NCI-H2227 treated with DMSO at 0.1 percent for 48 hours (cell line): ENCODE results near the gene DDX25.
"Not testable (repeated sequence)": the region's sequence is repeated elsewhere in the genome, so short reads cannot be mapped to it uniquely, and the experiment has no call there.

Experiments
- DNase-seq: peaks from one replicate; lab custom pipeline; 2025; lab: John Stamatoyannopoulos, UW

Gene DDX25

GRCh38 chr11:125903711-125904659, at the start of gene DDX25:
Gene DDX25, plus strand, starts transcription at chr11:125904508. Its CDS starts 10 bp downstream, at chr11:125904518.
- DNase-seq, result peak; percentile 79

- DNase-seq, result not testable (repeated sequence)
These were observed 46.6 kb upstream of the DDX25 start for GRCh38 chr11:125857670-125858069.

DNA sequence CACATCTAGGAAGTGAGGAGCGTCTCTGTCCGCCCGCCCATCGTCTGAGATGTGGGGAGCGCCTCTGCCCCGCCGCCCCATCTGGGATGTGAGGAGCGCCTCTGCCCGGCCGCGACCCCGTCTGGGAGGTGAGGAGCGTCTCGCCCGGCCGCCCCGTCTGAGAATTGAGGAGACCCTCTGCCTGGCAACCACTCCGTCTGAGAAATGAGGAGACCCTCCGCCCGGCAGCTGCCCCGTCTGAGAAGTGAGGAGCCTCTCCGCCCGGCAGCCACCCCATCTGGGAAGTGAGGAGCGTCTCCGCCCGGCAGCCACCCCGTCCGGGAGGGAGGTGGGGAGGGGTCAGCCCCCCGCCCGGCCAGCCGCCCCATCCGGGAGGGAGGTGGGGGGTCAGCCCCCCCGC, 41.5 kb upstream of the DDX25 start:
- not testable (repeated sequence) for DNase-seq

DNA sequence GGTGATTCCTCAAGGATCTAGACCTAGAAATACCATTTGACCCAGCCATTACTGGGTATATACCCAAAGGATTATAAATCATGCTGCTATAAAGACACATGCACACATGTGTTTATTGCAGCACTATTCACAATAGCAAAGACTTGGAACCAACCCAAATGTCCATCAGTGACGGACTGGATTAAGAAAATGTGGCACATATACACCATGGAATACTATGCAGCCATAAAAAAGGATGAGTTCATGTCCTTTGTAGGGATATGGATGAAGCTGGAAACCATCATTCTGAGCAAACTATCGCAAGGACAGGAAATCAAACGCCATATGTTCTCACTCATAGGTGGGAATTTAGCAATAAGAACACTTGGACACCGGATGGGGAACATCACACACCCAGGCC, 39.0 kb upstream of the DDX25 start:
- DNase-seq, result not testable (repeated sequence)

- no peak for DNase-seq
These were observed 34.8 kb upstream of the DDX25 start for GRCh38 chr11:125869521-125869920.

GRCh38 chr11:125871391-125872137, 32.7 kb upstream of the DDX25 start:
- DNase-seq, result no peak

- DNase-seq, result no peak
These were observed 32.2 kb upstream of the DDX25 start for GRCh38 chr11:125872138-125872491.

GRCh38 chr11:125873881-125874555, 30.3 kb upstream of the DDX25 start:
- DNase-seq, result no peak

GRCh38 chr11:125874556-125875124, 29.7 kb upstream of the DDX25 start:
- peak; percentile 69 for DNase-seq

DNA sequence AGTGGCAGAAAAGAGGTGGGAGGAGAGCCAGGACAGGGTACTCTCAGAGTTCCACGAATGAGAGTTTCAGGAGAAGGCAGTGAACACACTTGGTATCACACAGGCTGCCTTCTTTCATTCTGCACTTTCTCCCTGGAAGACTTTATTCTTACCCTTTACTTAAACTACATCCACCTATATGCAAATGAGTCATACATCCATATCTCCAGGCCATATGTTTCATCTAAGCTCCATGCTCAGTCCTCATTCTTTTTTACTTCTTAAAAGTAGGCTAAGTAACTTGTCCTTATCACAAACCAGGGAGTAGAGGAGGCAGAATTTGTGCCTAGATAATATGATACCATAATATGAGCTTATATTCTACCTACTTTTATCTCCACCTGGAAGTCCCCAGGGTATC, 23.0 kb upstream of the DDX25 start:
- no peak for DNase-seq

- no peak for DNase-seq
These were observed 20.9 kb upstream of the DDX25 start for GRCh38 chr11:125883375-125883774.

DNA sequence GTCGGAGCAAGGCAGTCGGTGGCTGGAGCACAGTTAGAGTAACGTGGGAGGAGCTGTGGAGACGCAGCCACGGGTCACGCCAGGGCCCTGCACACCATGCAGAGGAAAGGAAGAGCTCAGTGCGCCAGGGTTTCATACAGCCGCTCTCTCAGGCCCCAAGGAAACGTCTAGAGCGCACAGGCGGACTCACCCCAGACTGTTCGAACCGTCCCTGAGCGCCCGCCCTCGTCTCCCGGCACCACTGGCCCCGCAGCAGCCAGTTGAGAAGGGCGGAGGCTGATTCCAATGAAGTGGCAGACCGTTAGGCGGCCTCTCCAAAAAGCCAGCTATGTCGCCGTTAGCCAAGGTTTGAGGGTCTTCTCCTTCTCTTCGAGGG, 17.3 kb upstream of the DDX25 start:
- no peak for DNase-seq

GRCh38 chr11:125887373-125888324, 16.7 kb upstream of the DDX25 start, which contains the start of gene HYLS1:
Gene HYLS1, plus strand, starts transcription at chr11:125887668. Its CDS starts 11,701 bp downstream, at chr11:125899369.
- DNase-seq, result peak; percentile 75

DNA sequence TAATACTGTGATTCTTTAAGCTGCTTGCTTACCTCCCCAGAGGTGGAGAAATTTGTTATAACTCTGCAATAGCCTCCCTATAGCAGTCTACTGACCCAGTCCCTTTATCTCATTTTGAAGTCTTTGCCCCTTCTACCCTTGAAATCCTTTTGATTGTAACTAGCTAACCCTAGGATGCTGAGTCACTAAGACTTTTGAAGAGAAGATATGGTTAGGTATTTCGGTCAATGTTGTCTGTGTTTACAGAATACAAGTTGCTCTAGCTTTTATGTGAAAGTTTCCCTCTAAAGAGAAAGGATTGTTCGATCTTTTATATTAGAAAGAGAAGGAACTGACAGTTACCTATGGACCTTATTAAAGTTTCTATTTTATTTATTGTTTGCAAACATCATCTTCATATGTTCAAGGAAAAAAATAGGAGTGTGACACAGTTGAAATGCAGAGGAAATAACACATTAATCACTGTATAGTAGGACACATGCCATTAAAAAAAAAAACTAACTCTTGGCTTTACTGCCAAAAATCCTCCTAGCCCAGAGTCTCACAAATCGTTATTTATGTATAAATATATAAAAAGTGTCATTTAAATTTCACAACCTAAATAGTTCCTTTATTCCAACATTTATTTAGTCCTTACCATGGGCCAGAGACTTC, 13.7 kb upstream of the DDX25 start:
- DNase-seq, result no peak

DNA sequence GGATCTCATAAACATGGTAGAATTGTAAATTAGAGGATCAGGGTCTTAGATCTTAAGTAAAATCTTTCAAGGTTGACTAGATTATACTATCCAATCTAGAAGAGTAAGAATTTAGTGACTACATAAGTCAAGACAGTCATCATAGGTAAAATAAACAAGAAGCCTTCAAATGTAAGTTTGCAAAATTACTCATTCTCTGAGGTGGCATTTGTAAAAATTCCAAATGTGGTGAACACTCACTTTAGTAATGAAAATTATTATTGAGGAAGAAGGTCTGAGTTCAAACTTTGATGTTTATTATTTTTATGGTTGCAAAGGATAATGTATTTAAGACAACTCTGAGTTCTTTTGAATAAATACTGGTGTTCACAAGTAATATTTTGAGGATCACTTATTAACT, 12.2 kb upstream of the DDX25 start:
- DNase-seq, result no peak

DNA sequence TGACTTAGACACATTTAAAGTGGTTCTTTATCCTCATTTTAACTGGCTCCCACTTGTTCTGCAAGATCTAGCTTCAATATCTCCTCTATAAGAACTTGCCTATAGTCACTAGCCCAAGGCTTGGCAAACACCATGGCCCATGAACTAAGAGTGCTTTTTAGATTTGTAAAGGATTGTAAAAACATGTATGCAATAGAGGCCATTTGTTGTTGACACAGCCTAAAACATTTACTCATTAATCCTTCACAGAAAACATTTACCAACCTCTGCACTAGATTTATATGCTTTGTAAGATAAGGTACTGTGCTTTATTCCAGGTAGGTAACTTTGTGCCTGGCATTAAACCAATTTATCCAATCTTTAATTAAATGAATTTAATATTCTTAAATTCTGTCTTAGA, 11.3 kb upstream of the DDX25 start:
- DNase-seq, result no peak

- DNase-seq, result no peak
These were observed 2.4 kb upstream of the DDX25 start for GRCh38 chr11:125901872-125902271.

- no peak for DNase-seq
These were observed 1.9 kb upstream of the DDX25 start for GRCh38 chr11:125902277-125902926.

DNA sequence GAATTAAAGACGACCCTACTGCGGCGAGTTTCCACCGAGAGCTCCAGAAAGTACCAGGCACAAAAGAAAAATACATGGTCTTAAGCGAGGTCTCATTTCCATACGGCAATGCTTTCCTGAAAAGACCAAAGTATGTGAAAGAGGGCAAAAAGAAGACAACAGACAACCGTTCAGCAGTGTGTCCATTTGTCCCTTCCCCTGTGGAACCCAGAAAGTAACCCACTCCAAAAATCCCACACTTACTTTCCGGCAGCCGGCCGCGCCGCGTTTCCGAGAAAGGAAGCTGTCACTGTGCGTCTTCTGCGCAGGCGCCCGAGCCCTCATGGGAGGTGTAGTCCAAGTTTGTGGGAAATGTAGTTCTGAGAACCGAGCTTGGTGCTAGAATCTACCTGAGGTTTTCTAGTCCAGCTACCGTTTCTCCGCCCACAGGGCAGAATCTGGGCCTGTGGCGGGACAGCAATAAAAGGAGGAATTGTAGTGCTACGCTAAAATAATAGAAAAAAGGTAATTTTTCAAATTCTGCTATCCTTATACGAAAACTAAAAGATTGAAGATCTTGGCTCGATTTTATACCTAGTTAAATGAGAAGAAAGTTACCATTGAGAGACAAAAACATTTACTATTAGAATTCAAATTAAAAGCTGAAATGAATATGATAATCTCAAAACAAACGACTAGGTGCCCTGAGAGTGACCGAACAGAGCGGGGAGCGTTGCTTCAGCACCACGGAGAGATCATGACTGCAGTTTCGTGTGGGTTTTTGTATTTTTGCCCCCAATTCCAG, 1.2 kb upstream of the DDX25 start, which contains the start of gene PUS3:
TSS of gene PUS3 (minus strand) at position 280 of the 784 bp plus-strand sequence. CDS start 6,922 bp downstream, outside the sequence.
- DNase-seq, result peak; percentile 82
